HepG2 (cell line): ENCODE results near the gene ARHGAP26. TPM values are rescaled to one million over a fixed set of nuclear protein-coding genes. Genes with fewer than 3 reads are reported as not detected.

Experiments
- ATAC-seq: fragments of 200-7000 bp; cut with Tn5 transposase; 3 replicates; pipeline ENCODE4 v1.9.1; 2020; ENCODE audit warnings: mild to moderate bottlenecking, moderate library complexity
- BruUV-seq: library from RNA; stranded (reverse); fragments of 400-500 nt; replicated peaks from 2 replicates; lab custom pipeline; 2021; lab: Mats Ljungman, UMichigan
- CTCF ChIA-PET: fragments of 300-600 bp; formaldehyde crosslinking; extraction: SDS; loops from one replicate; lab custom pipeline; 2021; ENCODE audit warnings: low total read pairs, inconsistent platforms, low intra/inter-chr PET ratio; lab: Yijun Ruan, JAX
- POLR2A ChIA-PET: fragments of 350-600 bp; sonication (Branson Sonifier 250); formaldehyde crosslinking; loops from one replicate; lab custom pipeline; 2020; ENCODE audit warnings: antibody characterized with exemption, inconsistent platforms; lab: Yijun Ruan, JAX
- DNase-seq: peaks from one replicate; pipeline ENCODE4 v3.0.0-alpha.2; 2015; ENCODE audit warnings: low spot score
- FAIRE-seq: peaks from 3 replicates; lab custom pipeline; 2011; peaks lifted over from hg19 to GRCh38; lab: Jason Lieb, UNC
- H2AFZ ChIP-seq: one replicate; pipeline ENCODE4 v1.6.1; 2011; ENCODE audit warnings: low read length, inconsistent platforms
- H3K27ac ChIP-seq: fragments of 300-600 bp; 3 replicates; pipeline ENCODE4 v1.8.0; 2011; ENCODE audit warnings: mixed run types, mild to moderate bottlenecking, mixed read lengths, low read length, inconsistent platforms; ENCODE audit not compliant: insufficient read depth; ENCODE audit errors: extremely low read length
- H3K27me3 ChIP-seq, 2 experiments: fragments of 200-600 bp in 1 of 2; 2 replicates in 1 of 2; 3 replicates in 1 of 2; pipeline versions ENCODE4 v1.6.0 to v1.8.0; 2011; ENCODE audit warnings: low read length in 2 of 2, mild to moderate bottlenecking in 2 of 2, moderate library complexity in 2 of 2, inconsistent platforms in 1 of 2; ENCODE audit not compliant: insufficient read depth in 2 of 2, control insufficient read depth in 1 of 2
- H3K36me3 ChIP-seq, 2 experiments: fragments of 200-600 bp in 1 of 2; replicated peaks in 1 of 2; 2 replicates in 1 of 2; 3 replicates in 1 of 2; pipeline versions ENCODE4 v1.5.1 to v1.8.0; 2011; ENCODE audit warnings: low read length in 2 of 2, inconsistent platforms in 1 of 2; ENCODE audit not compliant: insufficient read depth in 2 of 2, control insufficient read depth in 1 of 2
- H3K4me1 ChIP-seq: 2 replicates; pipeline ENCODE4 v1.5.1; 2012; ENCODE audit warnings: low read length, inconsistent platforms; ENCODE audit not compliant: insufficient read depth
- H3K4me2 ChIP-seq: 2 replicates; pipeline ENCODE4 v1.6.0; 2011; ENCODE audit warnings: low read depth, low read length, inconsistent platforms
- H3K4me3 ChIP-seq, 3 experiments: fragments of 200-600 bp in 1 of 3; sonication (generic), shearing (Covaris generic) in 1 of 3; replicated peaks in 1 of 3; 2 replicates each; pipeline ENCODE4 v1.5.1; 2011 to 2016; ENCODE audit warnings: low read length in 3 of 3, inconsistent platforms in 2 of 3, low read depth in 2 of 3, mild to moderate bottlenecking in 2 of 3, control low read depth in 1 of 3, mixed read lengths in 1 of 3; ENCODE audit not compliant: insufficient read depth in 1 of 3
- H3K79me2 ChIP-seq: one replicate; pipeline ENCODE4 v1.6.1; 2011; ENCODE audit warnings: low read length, inconsistent platforms; ENCODE audit not compliant: insufficient read depth
- H3K9ac ChIP-seq: 2 replicates; pipeline ENCODE4 v1.6.0; 2011; ENCODE audit warnings: mild to moderate bottlenecking, low read depth, low read length, inconsistent platforms; ENCODE audit not compliant: insufficient read depth
- H3K9me3 ChIP-seq: 2 replicates; pipeline ENCODE4 v1.5.1; 2012; ENCODE audit warnings: mild to moderate bottlenecking, low read length
- H4K20me1 ChIP-seq: 2 replicates; pipeline ENCODE4 v1.6.0; 2011; ENCODE audit warnings: inconsistent platforms, mild to moderate bottlenecking, low read length, moderate library complexity; ENCODE audit not compliant: insufficient read depth
- ARID4A ChIP-seq: sonication (generic); formaldehyde crosslinking; IDR thresholded peaks from 2 replicates; pipeline ENCODE4 v1.5.0; 2020; ENCODE audit warnings: mild to moderate bottlenecking, missing genetic modification reagents, borderline replicate concordance
- ATF2 ChIP-seq: sonication (generic); formaldehyde crosslinking; IDR thresholded peaks from 2 replicates; pipeline ENCODE4 v1.4.0; 2020; ENCODE audit warnings: missing genetic modification reagents
- HES4 ChIP-seq: sonication (generic); formaldehyde crosslinking; IDR thresholded peaks from 2 replicates; pipeline ENCODE4 v1.9.0; 2021; ENCODE audit warnings: mild to moderate bottlenecking, missing genetic modification reagents, borderline replicate concordance
- IRX3 ChIP-seq: sonication (generic); formaldehyde crosslinking; IDR thresholded peaks from 2 replicates; pipeline ENCODE4 v1.8.1; 2023; ENCODE audit warnings: mild to moderate bottlenecking, low read depth, missing genetic modification reagents, borderline replicate concordance
- KLF11 ChIP-seq: IDR thresholded peaks from 2 replicates; pipeline ENCODE4 v1.6.1; 2016; ENCODE audit warnings: missing compliant biosample characterization
- MBD4 ChIP-seq: IDR thresholded peaks from 2 replicates; pipeline ENCODE4 v1.6.1; 2012; ENCODE audit warnings: low read length, inconsistent platforms, borderline replicate concordance
- MEIS1 ChIP-seq: sonication (generic); formaldehyde crosslinking; IDR thresholded peaks from 2 replicates; pipeline ENCODE4 v1.9.0; 2021; ENCODE audit warnings: mild to moderate bottlenecking, missing genetic modification reagents, moderate library complexity, borderline replicate concordance
- REL ChIP-seq: sonication (generic); formaldehyde crosslinking; conservative IDR thresholded peaks from 2 replicates; pipeline ENCODE4 v1.8.0; 2022; ENCODE audit warnings: mild to moderate bottlenecking, missing genetic modification reagents, moderate library complexity
- SYNCRIP ChIP-seq: fragments of 200-400 bp; formaldehyde crosslinking; IDR thresholded peaks from 2 replicates; pipeline ENCODE4 v1.6.1; 2018; ENCODE audit warnings: mild to moderate bottlenecking, low read depth, low read length; ENCODE audit not compliant: insufficient read depth
- ZIK1 ChIP-seq: sonication (generic); formaldehyde crosslinking; IDR thresholded peaks from 2 replicates; pipeline ENCODE4 v1.5.0; 2020; ENCODE audit warnings: mild to moderate bottlenecking, low read depth, missing genetic modification reagents, borderline replicate concordance
- ZKSCAN5 ChIP-seq: sonication (generic); formaldehyde crosslinking; IDR thresholded peaks from 2 replicates; pipeline ENCODE4 v1.5.1; 2020; ENCODE audit warnings: mild to moderate bottlenecking, missing genetic modification reagents
- ZMAT3 ChIP-seq: sonication (generic); formaldehyde crosslinking; conservative IDR thresholded peaks from 2 replicates; pipeline ENCODE4 v1.7.0; 2021; ENCODE audit warnings: missing genetic modification reagents
- WGBS: methylation state at CpG from one replicate; pipeline ENCODE4 v1.1.6; 2017; ENCODE audit warnings: low lambda C conversion rate; 5-methylcytosine and 5-hydroxymethylcytosine counted together
- in situ Hi-C: cut with HindIII; loops from 2 replicates; pipeline ENCODE4 v1.10.0; 2017; ENCODE audit warnings: low pct_unique_long_range_greater_than_20kb; ENCODE audit not compliant: extremely low pct_ligation_motif_present
- intact Hi-C: fragments of 100-400 bp; cut with micrococcal nuclease; formaldehyde crosslinking; loops from one replicate; pipeline ENCODE4 v1.10.0; 2022; ENCODE audit not compliant: unreplicated experiment
- polyA plus RNA-seq, 8 experiments: library from polyadenylated mRNA; depleted of rRNA in 3 of 8; stranded (reverse) in 7 of 8; unstranded in 1 of 8; fragments of >200 nt; fragmentation: Illumina TruSeq in 4 of 8; extraction: Trizol in 4 of 8; gene quantifications; 2 replicates each; pipeline versions ENCODE4 v1.2.1 to v1.2.3, GENCODE V29; 2011 to 2016; ENCODE audit warnings: low read depth in 4 of 8, missing spikeins in 1 of 8, mixed read lengths in 1 of 8; ENCODE audit not compliant: insufficient read depth in 1 of 8
- total RNA-seq, 5 experiments: library from RNA; depleted of rRNA; stranded (reverse); fragments of >200 nt; fragmentation: Illumina TruSeq; extraction: Trizol; gene quantifications; 2 replicates each; pipeline ENCODE4 v1.2.3, GENCODE V29; 2016; ENCODE audit warnings: low read depth in 1 of 5
- TF ChIP-seq, protein P1 (sequence below), 2 experiments: sonication (generic) in 1 of 2; formaldehyde crosslinking in 1 of 2; IDR thresholded peaks; 2 replicates each; pipeline versions ENCODE4 v1.5.1 to v1.6.1; 2011 to 2020; ENCODE audit warnings: borderline replicate concordance in 1 of 2, low read depth in 1 of 2, low read length in 1 of 2, mild to moderate bottlenecking in 1 of 2, missing genetic modification reagents in 1 of 2, moderate library complexity in 1 of 2

The ARHGAP26 gene
- total and polyA plus RNA-seq, 2 of the 13 experiments (the other 11 are each of a cell fraction or from before 2014, with no cell fraction given), result 9.6 to 18.2 TPM

DNA sequence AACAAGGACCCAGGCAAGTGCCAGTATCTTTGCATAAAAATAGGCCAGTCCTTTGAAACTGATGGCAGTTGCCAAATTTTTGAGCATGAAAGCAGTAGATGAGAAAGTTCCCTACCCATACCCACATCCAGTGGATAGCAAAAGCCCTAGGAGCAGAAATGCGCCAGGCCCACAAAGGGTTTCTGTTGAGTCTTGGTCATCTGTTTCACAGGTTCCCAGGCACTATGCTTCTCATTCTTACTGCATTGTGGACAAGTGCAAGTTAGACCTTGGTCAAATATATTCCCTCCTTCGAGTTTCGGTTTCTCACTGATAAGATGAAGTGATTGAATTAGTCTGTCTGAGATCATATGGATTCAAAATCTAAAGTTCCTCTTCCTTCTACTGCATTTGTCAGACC lies 481.0 kb downstream of the ARHGAP26 start (continued):
- TF ChIP-seq, protein P1, sequence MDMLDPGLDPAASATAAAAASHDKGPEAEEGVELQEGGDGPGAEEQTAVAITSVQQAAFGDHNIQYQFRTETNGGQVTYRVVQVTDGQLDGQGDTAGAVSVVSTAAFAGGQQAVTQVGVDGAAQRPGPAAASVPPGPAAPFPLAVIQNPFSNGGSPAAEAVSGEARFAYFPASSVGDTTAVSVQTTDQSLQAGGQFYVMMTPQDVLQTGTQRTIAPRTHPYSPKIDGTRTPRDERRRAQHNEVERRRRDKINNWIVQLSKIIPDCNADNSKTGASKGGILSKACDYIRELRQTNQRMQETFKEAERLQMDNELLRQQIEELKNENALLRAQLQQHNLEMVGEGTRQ (IDR thresholded peaks at IDR 0.05; ENCODE audit: low read depth, low read length), result no peak
- TF ChIP-seq, protein P1 (CRISPR knock-in tag; IDR thresholded peaks at IDR 0.05; ENCODE audit: borderline replicate concordance), result no peak
- no peak for TF ChIP-seq IRX3 (CRISPR knock-in tag)
- TF ChIP-seq MBD4, result no peak
- no peak for TF ChIP-seq SYNCRIP
- no peak for TF ChIP-seq MEIS1
- TF ChIP-seq HES4, result no peak
- TF ChIP-seq ATF2 (CRISPR knock-in tag), result no peak

DNA sequence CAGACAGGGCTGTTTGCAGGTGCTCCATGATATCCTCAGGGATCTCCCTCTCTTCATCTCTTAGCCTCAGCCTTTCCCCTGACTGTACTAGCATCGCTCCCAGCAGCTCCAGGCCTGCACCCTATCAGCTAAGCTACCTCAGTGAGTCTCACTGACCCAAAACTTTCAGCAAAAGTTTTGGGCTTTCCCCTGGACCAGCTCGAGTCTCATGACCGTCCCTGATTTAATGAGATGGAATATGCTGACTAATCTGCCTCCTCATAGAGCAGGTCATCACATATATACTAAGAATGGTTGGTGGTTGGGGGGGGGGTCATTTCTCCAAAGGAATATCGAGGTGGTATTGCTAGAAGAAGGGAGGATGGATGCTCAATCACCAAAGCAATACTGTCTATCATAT lies 481.8 kb downstream of the ARHGAP26 start:
- intact Hi-C loops (no loop called here), in situ Hi-C loops (no loop called here)
- Histone ChIP-seq H3K4me3 (no peak overlapping the region), H2AFZ (no peak overlapping the region), H3K4me2 (no peak overlapping the region), H3K4me1 (peaks cover 8% of the 10 kb centered on the region; the same call in 1 of the 2 replicates), H4K20me1 (no peaks in the 10 kb centered on the region), H3K79me2 (no peaks in the 10 kb centered on the region), H3K27ac (no peak overlapping the region), H3K27me3 (no peaks in the 10 kb centered on the region), H3K36me3 (no peaks in the 10 kb centered on the region), H3K9me3 (no peaks in the 10 kb centered on the region), H3K9ac (no peak overlapping the region)
- ChIA-PET POLR2A (no interaction called here), CTCF (no interaction called here)
- FAIRE-seq, result no peak
- BruUV-seq, result no TSS peak
- 80% methylated on average over 3 of the region's 4 CpGs for WGBS
- no peak for ATAC-seq
- DNase-seq, result no peak
- TF ChIP-seq REL (no peak), KLF11 (CRISPR knock-in tag) (no peak), ARID4A (CRISPR knock-in tag) (no peak), ZKSCAN5 (no peak), ZIK1 (no peak), ZMAT3 (CRISPR knock-in tag) (no peak)
